Hepatocyte (in vitro differentiated cells): ENCODE results near the gene SPINT2.

ENCODE experiments used
- CTCF ChIP-seq: fragments of 200-600 bp; sonication (generic); IDR thresholded peaks from 2 replicates; pipeline ENCODE4 v1.5.1; 2016; ENCODE audit warnings: antibody characterized with exemption, mild to moderate bottlenecking; ENCODE audit not compliant: poor library complexity
- EZH2phosphoT487 ChIP-seq: fragments of 200-600 bp; sonication (generic); IDR thresholded peaks from one replicate; pipeline ENCODE4 v1.6.1; 2018; ENCODE audit warnings: antibody characterized with exemption, mild to moderate bottlenecking, low read depth, moderate library complexity; ENCODE audit not compliant: unreplicated experiment, severe bottlenecking

GRCh38 chr19:38245826-38246498 is 18.4 kb upstream of the SPINT2 start:
- TF ChIP-seq CTCF: no peak
- TF ChIP-seq EZH2phosphoT487: no peak
